ENCODE data around the gene ATAT1. TPM values are rescaled to one million over a fixed set of nuclear protein-coding genes. Genes with fewer than 3 reads are reported as not detected.

Gene ATAT1
- total and polyA plus RNA-seq, 2 of the 13 experiments (the other 11 are each of a cell fraction or from before 2014, with no cell fraction given) = 9.2 to 23.6 TPM

DNA sequence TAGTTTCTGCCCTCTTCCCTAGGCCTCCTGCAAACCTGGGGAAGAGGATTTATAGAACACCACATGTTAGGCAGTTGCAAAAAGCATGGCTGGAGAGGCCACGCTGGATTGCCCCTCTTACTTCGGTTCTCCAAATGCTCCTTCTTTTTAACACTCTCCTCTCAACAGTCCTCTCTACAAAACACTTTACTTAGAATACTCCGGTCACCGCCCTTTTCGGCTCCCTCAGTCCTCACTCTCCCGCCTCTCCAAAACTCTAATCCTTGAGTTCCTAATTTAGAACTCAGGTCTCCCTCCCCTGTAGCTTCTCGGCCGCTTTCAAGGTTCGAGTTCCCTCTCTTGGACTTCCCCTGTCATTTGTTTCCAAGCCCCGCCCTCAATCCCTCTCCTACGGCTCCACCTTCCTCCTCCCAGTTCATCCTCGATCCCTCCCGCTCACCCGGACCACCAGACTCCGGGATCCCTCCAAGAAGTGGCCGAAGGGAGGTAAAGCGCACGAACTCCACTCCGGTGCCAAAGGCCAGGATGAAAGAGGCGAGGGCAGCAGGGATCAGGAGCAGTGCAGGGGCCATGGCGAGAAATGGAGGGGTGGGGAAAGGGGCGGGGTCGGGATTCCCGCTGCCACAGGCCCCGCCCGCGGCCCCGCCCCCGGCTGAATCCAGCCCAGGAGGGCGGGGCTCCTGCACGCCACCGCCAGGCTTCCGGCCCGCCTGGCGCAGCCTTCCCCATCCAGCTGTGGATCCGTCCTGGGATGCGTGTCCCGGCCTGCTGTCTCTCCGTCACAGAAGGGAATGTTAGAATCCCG, 63.9 kb downstream of the ATAT1 start, which contains the start of gene NRM (continued):
- TF ChIP-seq TERF1 (CRISPR knock-in tag; IDR thresholded peaks at IDR 0.05) (no peak), RFX3 (CRISPR knock-in tag; IDR thresholded peaks at IDR 0.05) (no peak), MYPOP (CRISPR knock-in tag; IDR thresholded peaks at IDR 0.05) (no peak), ZNF282 (IDR thresholded peaks at IDR 0.05; ENCODE audit: partially characterized antibody) (no peak), ZNF549 (CRISPR knock-in tag; IDR thresholded peaks at IDR 0.05) (no peak), SOX13 (IDR thresholded peaks at IDR 0.05) (no peak), SOX13 (CRISPR knock-in tag; conservative IDR thresholded peaks at IDR 0.05 in 1 of 2, IDR thresholded peaks at IDR 0.05 in 1 of 2) (peak in 1 of 2 experiments; percentile 15; a peak in 1 of 4 replicates), ZNF746 (CRISPR knock-in tag; IDR thresholded peaks at IDR 0.05) (no peak), ZSCAN9 (CRISPR knock-in tag; IDR thresholded peaks at IDR 0.05; ENCODE audit: borderline replicate concordance) (no peak; the same call in 1 of the 2 replicates), SIN3B (IDR thresholded peaks at IDR 0.05; ENCODE audit: low read length) (no peak), RXRB (CRISPR knock-in tag; IDR thresholded peaks at IDR 0.05; ENCODE audit: borderline replicate concordance) (peak; percentile 11; the same call in 1 of the 2 replicates), RARA (CRISPR knock-in tag; IDR thresholded peaks at IDR 0.05) (no peak), MTA3 (CRISPR knock-in tag; IDR thresholded peaks at IDR 0.05) (no peak), NFE2L1 (CRISPR knock-in tag; IDR thresholded peaks at IDR 0.05; ENCODE audit: borderline replicate concordance) (no peak), CENPT (CRISPR knock-in tag; IDR thresholded peaks at IDR 0.05; ENCODE audit: low read depth) (no peak), MTA1 (CRISPR knock-in tag; IDR thresholded peaks at IDR 0.05; ENCODE audit: borderline replicate concordance) (peak; percentile 20; the same call in 1 of the 2 replicates), HMG20B (CRISPR knock-in tag; conservative IDR thresholded peaks at IDR 0.05) (peak; percentile 17; the same call in 1 of the 2 replicates), ZSCAN25 (CRISPR knock-in tag; IDR thresholded peaks at IDR 0.05) (0 out of 2 replicates have a peak, but pooled peaks have one; percentile 7), ZC3H13 (CRISPR knock-in tag; IDR thresholded peaks at IDR 0.05) (0 out of 2 replicates have a peak, but pooled peaks have one; percentile 19)
- TF ChIP-seq, protein P1, sequence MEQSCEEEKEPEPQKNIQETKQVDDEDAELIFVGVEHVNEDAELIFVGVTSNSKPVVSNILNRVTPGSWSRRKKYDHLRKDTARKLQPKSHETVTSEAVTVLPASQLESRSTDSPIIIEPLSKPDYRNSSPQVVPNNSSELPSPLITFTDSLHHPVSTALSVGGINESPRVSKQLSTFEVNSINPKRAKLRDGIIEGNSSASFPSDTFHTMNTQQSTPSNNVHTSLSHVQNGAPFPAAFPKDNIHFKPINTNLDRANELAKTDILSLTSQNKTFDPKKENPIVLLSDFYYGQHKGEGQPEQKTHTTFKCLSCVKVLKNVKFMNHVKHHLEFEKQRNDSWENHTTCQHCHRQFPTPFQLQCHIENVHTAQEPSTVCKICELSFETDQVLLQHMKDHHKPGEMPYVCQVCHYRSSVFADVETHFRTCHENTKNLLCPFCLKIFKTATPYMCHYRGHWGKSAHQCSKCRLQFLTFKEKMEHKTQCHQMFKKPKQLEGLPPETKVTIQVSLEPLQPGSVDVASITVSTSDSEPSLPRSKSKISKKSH (CRISPR knock-in tag; IDR thresholded peaks at IDR 0.05; ENCODE audit: borderline replicate concordance) = no peak; the same call in 1 of the 2 replicates
- TF ChIP-seq, protein P2, sequence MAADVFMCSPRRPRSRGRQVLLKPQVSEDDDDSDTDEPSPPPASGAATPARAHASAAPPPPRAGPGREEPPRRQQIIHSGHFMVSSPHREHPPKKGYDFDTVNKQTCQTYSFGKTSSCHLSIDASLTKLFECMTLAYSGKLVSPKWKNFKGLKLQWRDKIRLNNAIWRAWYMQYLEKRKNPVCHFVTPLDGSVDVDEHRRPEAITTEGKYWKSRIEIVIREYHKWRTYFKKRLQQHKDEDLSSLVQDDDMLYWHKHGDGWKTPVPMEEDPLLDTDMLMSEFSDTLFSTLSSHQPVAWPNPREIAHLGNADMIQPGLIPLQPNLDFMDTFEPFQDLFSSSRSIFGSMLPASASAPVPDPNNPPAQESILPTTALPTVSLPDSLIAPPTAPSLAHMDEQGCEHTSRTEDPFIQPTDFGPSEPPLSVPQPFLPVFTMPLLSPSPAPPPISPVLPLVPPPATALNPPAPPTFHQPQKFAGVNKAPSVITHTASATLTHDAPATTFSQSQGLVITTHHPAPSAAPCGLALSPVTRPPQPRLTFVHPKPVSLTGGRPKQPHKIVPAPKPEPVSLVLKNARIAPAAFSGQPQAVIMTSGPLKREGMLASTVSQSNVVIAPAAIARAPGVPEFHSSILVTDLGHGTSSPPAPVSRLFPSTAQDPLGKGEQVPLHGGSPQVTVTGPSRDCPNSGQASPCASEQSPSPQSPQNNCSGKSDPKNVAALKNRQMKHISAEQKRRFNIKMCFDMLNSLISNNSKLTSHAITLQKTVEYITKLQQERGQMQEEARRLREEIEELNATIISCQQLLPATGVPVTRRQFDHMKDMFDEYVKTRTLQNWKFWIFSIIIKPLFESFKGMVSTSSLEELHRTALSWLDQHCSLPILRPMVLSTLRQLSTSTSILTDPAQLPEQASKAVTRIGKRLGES (CRISPR knock-in tag; IDR thresholded peaks at IDR 0.05; ENCODE audit: borderline replicate concordance) = no peak; the same call in 1 of the 2 replicates
- TF ChIP-seq, protein P3, sequence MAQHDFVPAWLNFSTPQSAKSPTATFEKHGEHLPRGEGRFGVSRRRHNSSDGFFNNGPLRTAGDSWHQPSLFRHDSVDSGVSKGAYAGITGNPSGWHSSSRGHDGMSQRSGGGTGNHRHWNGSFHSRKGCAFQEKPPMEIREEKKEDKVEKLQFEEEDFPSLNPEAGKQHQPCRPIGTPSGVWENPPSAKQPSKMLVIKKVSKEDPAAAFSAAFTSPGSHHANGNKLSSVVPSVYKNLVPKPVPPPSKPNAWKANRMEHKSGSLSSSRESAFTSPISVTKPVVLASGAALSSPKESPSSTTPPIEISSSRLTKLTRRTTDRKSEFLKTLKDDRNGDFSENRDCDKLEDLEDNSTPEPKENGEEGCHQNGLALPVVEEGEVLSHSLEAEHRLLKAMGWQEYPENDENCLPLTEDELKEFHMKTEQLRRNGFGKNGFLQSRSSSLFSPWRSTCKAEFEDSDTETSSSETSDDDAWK (CRISPR knock-in tag; IDR thresholded peaks at IDR 0.05) = no peak
